ENCODE measurements around the gene LRRC14B.

DNA sequence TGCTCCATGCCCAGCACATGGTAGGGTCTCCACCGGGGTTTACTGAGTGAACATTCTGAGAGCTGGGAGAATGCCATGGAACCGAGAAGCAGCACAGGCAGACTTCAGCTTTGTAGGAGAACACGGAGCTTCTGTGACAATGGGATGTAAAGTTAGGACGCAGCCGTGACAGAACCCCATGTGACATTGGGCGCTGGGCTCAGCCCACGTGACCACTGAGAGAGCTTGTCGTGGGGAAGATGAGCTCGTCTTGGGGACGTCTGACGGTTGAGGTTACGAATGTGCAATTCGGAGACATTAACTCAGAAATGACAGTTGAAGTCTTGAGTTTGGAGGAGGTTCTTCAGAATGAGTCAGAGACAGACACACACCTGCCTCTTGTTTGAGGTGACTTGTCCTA lies 40.4 kb downstream of the LRRC14B start:
- TF ChIP-seq, protein P1, sequence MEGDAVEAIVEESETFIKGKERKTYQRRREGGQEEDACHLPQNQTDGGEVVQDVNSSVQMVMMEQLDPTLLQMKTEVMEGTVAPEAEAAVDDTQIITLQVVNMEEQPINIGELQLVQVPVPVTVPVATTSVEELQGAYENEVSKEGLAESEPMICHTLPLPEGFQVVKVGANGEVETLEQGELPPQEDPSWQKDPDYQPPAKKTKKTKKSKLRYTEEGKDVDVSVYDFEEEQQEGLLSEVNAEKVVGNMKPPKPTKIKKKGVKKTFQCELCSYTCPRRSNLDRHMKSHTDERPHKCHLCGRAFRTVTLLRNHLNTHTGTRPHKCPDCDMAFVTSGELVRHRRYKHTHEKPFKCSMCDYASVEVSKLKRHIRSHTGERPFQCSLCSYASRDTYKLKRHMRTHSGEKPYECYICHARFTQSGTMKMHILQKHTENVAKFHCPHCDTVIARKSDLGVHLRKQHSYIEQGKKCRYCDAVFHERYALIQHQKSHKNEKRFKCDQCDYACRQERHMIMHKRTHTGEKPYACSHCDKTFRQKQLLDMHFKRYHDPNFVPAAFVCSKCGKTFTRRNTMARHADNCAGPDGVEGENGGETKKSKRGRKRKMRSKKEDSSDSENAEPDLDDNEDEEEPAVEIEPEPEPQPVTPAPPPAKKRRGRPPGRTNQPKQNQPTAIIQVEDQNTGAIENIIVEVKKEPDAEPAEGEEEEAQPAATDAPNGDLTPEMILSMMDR (IDR thresholded peaks at IDR 0.05), result no peak
- TF ChIP-seq POLR2A (IDR thresholded peaks at IDR 0.05), result no peak
